H1 (cell line): ENCODE measurements around the gene OR51G1. TPM values are rescaled to one million over a fixed set of nuclear protein-coding genes. Genes with fewer than 3 reads are reported as not detected.

ENCODE experiments used
- CTCF ChIA-PET: fragments of 300-600 bp; sonication (Branson Sonifier 250); formaldehyde crosslinking; loops from one replicate; lab custom pipeline; 2021; ENCODE audit not compliant: partially characterized antibody; lab: Charles Lee
- POLR2A ChIA-PET: fragments of 300-600 bp; sonication (Branson Sonifier 250); formaldehyde crosslinking; loops from one replicate; lab custom pipeline; 2021; ENCODE audit warnings: inconsistent platforms; ENCODE audit not compliant: partially characterized antibody; lab: Charles Lee
- DNase-seq, 2 experiments: peaks; one replicate each; pipeline versions ENCODE4 v3.0.0 to v3.0.0-alpha.2; 2010 to 2022; ENCODE audit warnings: low spot score in 2 of 2, low read depth in 1 of 2, mixed read lengths in 1 of 2
- FAIRE-seq: peaks from 2 replicates; lab custom pipeline; 2011; peaks lifted over from hg19 to GRCh38; lab: Jason Lieb, UNC
- H2AFZ ChIP-seq: 2 replicates; pipeline ENCODE4 v1.8.1; 2012; ENCODE audit warnings: low read length, inconsistent platforms
- H2AK5ac ChIP-seq: 2 replicates; pipeline ENCODE4 v1.6.1; 2013; ENCODE audit warnings: low read depth, low read length
- H2BK120ac ChIP-seq: replicated peaks from 2 replicates; pipeline ENCODE3; 2013; ENCODE audit warnings: low read depth, low read length, inconsistent platforms
- H2BK12ac ChIP-seq: 2 replicates; pipeline ENCODE4 v1.6.1; 2013; ENCODE audit warnings: low read depth, low read length
- H2BK15ac ChIP-seq: 2 replicates; pipeline ENCODE4 v1.6.1; 2013; ENCODE audit warnings: low read length
- H2BK20ac ChIP-seq: 2 replicates; pipeline ENCODE4 v1.6.1; 2013; ENCODE audit warnings: low read length
- H2BK5ac ChIP-seq: 2 replicates; pipeline ENCODE4 v1.6.1; 2013; ENCODE audit warnings: low read depth, low read length
- H3K14ac ChIP-seq: 2 replicates; pipeline ENCODE4 v1.6.1; 2013; ENCODE audit warnings: inconsistent platforms; ENCODE audit not compliant: insufficient read length
- H3K18ac ChIP-seq: 2 replicates; pipeline ENCODE4 v1.6.1; 2013; ENCODE audit warnings: low read length; ENCODE audit errors: extremely low read depth
- H3K23ac ChIP-seq: 2 replicates; pipeline ENCODE4 v1.6.1; 2013; ENCODE audit warnings: inconsistent platforms; ENCODE audit not compliant: insufficient read length
- H3K23me2 ChIP-seq: 2 replicates; pipeline ENCODE4 v1.6.1; 2013; ENCODE audit warnings: low read depth, low read length
- H3K27ac ChIP-seq: 2 replicates; pipeline ENCODE4 v1.6.1; 2011; ENCODE audit warnings: low read depth, low read length, inconsistent platforms
- H3K27me3 ChIP-seq, 4 experiments: replicated peaks in 1 of 4; 1 replicate in 1 of 4; 2 replicates in 3 of 4; pipeline versions ENCODE4 v1.6.1 to v1.8.1; 2011 to 2013; ENCODE audit warnings: low read length in 3 of 4, mild to moderate bottlenecking in 3 of 4, inconsistent platforms in 2 of 4, mixed read lengths in 2 of 4, moderate library complexity in 1 of 4; ENCODE audit not compliant: control insufficient read depth in 3 of 4, insufficient read depth in 3 of 4; ENCODE audit errors: extremely low read depth in 1 of 4
- H3K36me3 ChIP-seq, 4 experiments: 2 replicates each; pipeline versions ENCODE4 v1.6.1 to v1.8.1; 2011 to 2013; ENCODE audit warnings: mild to moderate bottlenecking in 4 of 4, low read length in 3 of 4, moderate library complexity in 2 of 4, control low read depth in 1 of 4, inconsistent platforms in 1 of 4; ENCODE audit not compliant: insufficient read depth in 4 of 4, control insufficient read depth in 2 of 4
- H3K4ac ChIP-seq: replicated peaks from 2 replicates; pipeline ENCODE3; 2013; ENCODE audit warnings: low read length, low read depth, mixed read lengths, inconsistent platforms; ENCODE audit not compliant: insufficient read length
- H3K4me1 ChIP-seq, 4 experiments: replicated peaks in 1 of 4; 1 replicate in 1 of 4; 2 replicates in 3 of 4; pipeline versions ENCODE4 v1.6.1 to v1.8.1; 2011 to 2013; ENCODE audit warnings: low read length in 3 of 4, inconsistent platforms in 2 of 4, mixed read lengths in 1 of 4; ENCODE audit not compliant: insufficient read depth in 4 of 4, control insufficient read depth in 3 of 4
- H3K4me2 ChIP-seq, 2 experiments: 2 replicates each; pipeline versions ENCODE4 v1.6.1 to v1.8.1; 2011 to 2013; ENCODE audit warnings: low read depth in 2 of 2, low read length in 2 of 2, control low read depth in 1 of 2, inconsistent platforms in 1 of 2, mild to moderate bottlenecking in 1 of 2; ENCODE audit not compliant: insufficient read depth in 1 of 2
- H3K4me3 ChIP-seq, 4 experiments: fragments of 200-600, 300-600 bp in 1 of 4; sonication (generic), shearing (Covaris generic), sonication (Bioruptor Twin) in 1 of 4; 2 replicates each; pipeline versions ENCODE4 v1.5.1 to v1.8.1; 2011 to 2016; ENCODE audit warnings: low read length in 4 of 4, low read depth in 3 of 4, control low read depth in 2 of 4, inconsistent platforms in 2 of 4, mild to moderate bottlenecking in 2 of 4, mixed read lengths in 1 of 4, moderate library complexity in 1 of 4; ENCODE audit not compliant: insufficient read depth in 2 of 4; ENCODE audit errors: extremely low read depth in 1 of 4
- H3K56ac ChIP-seq: replicated peaks from 2 replicates; pipeline ENCODE3; 2013; ENCODE audit warnings: low read depth, mild to moderate bottlenecking, mixed read lengths, low read length, inconsistent platforms; ENCODE audit not compliant: insufficient read length
- H3K79me1 ChIP-seq: 2 replicates; pipeline ENCODE4 v1.6.1; 2013; ENCODE audit warnings: low read depth, low read length, control low read depth
- H3K79me2 ChIP-seq, 2 experiments: 2 replicates each; pipeline versions ENCODE4 v1.6.1 to v1.8.1; 2012 to 2013; ENCODE audit warnings: low read length in 2 of 2, mild to moderate bottlenecking in 2 of 2, inconsistent platforms in 1 of 2; ENCODE audit not compliant: insufficient read depth in 2 of 2, control insufficient read depth in 1 of 2
- H3K9ac ChIP-seq, 4 experiments: replicated peaks in 1 of 4; 1 replicate in 1 of 4; 2 replicates in 3 of 4; pipeline versions ENCODE4 v1.6.1 to v1.8.1; 2011 to 2013; ENCODE audit warnings: low read depth in 3 of 4, low read length in 3 of 4, control low read depth in 2 of 4, mild to moderate bottlenecking in 2 of 4, moderate library complexity in 2 of 4, inconsistent platforms in 1 of 4; ENCODE audit errors: extremely low read depth in 1 of 4
- H3K9me3 ChIP-seq, 2 experiments: 2 replicates each; pipeline versions ENCODE4 v1.6.1 to v1.8.1; 2012 to 2013; ENCODE audit warnings: mild to moderate bottlenecking in 2 of 2, moderate library complexity in 2 of 2, control low read depth in 1 of 2, inconsistent platforms in 1 of 2, low read depth in 1 of 2, low read length in 1 of 2, mixed read lengths in 1 of 2; ENCODE audit not compliant: insufficient read depth in 2 of 2
- H4K20me1 ChIP-seq, 2 experiments: replicated peaks in 1 of 2; 2 replicates each; pipeline versions ENCODE3 to v1.8.1; 2011 to 2013; ENCODE audit warnings: inconsistent platforms in 2 of 2, low read length in 2 of 2, mild to moderate bottlenecking in 1 of 2; ENCODE audit not compliant: insufficient read depth in 2 of 2, control insufficient read depth in 1 of 2
- H4K5ac ChIP-seq: 2 replicates; pipeline ENCODE4 v1.6.1; 2013; ENCODE audit warnings: low read length, low read depth, mixed read lengths, inconsistent platforms; ENCODE audit not compliant: insufficient read length
- H4K8ac ChIP-seq: 2 replicates; pipeline ENCODE4 v1.8.0; 2013; ENCODE audit warnings: mild to moderate bottlenecking, moderate library complexity, low read length, inconsistent platforms; ENCODE audit not compliant: insufficient read depth; ENCODE audit errors: extremely low read depth
- H4K91ac ChIP-seq: replicated peaks from 2 replicates; pipeline ENCODE3; 2013; ENCODE audit warnings: low read length, mixed read lengths, inconsistent platforms; ENCODE audit not compliant: insufficient read length
- CREB1 ChIP-seq: IDR thresholded peaks from 2 replicates; pipeline ENCODE4 v1.6.1; 2012; ENCODE audit warnings: inconsistent platforms
- EGR1 ChIP-seq: IDR thresholded peaks from 2 replicates; pipeline ENCODE4 v1.6.1; 2011; ENCODE audit warnings: low read depth, low read length, borderline replicate concordance
- JUN ChIP-seq: IDR thresholded peaks from 2 replicates; pipeline ENCODE4 v1.6.1; 2011; ENCODE audit warnings: low read depth, mild to moderate bottlenecking, improper control_type of control experiment, low read length
- KDM5A ChIP-seq: fragments of 200-600 bp; IDR thresholded peaks from 2 replicates; pipeline ENCODE4 v1.7.1; 2012; ENCODE audit warnings: mild to moderate bottlenecking, low read length, inconsistent platforms, mixed read lengths
- NRF1 ChIP-seq: IDR thresholded peaks from 2 replicates; pipeline ENCODE4 v1.6.1; 2011; ENCODE audit warnings: mild to moderate bottlenecking, low read depth, low read length, improper control_type of control experiment
- TCF12 ChIP-seq: IDR thresholded peaks from 2 replicates; pipeline ENCODE4 v1.6.1; 2011; ENCODE audit warnings: low read depth, mild to moderate bottlenecking, low read length
- polyA plus RNA-seq, 7 experiments: library from polyadenylated mRNA; depleted of rRNA in 3 of 7; stranded (reverse) in 5 of 7; unstranded in 2 of 7; fragments of >200 nt in 5 of 7; fragments of 200-250 nt in 2 of 7; gene quantifications; 1 replicate in 5 of 7; 2 replicates in 1 of 7; 4 replicates in 1 of 7; pipeline versions ENCODE4 v1.2.1 to v1.2.3, GENCODE V29; 2011 to 2013; ENCODE audit warnings: missing spikeins in 2 of 7, mixed read lengths in 2 of 7
- total RNA-seq: library from RNA; stranded (reverse); fragmentation: NEBNext Ultra II Directional; extraction: Animal tissue kit (Norgen Biotek cat#: 25700); gene quantifications from 2 replicates; pipeline ENCODE4 v1.2.1, GENCODE V29; 2021

The OR51G1 gene
- total and polyA plus RNA-seq, 2 of the 8 experiments (the other 6 are each of a cell fraction or from before 2014, with no cell fraction given): not detected

GRCh38 chr11:4926608-4927007, 2.5 kb upstream of the OR51G1 start:
- peaks cover 0 to 1% of the 10 kb centered on the region in 2 experiments for H4K20me1 ChIP-seq
- TF ChIP-seq EGR1: no peak
- TF ChIP-seq CREB1: no peak
- TF ChIP-seq JUN: no peak
- no peak for TF ChIP-seq NRF1
- TF ChIP-seq TCF12: no peak
- TF ChIP-seq KDM5A: no peak
- no peak overlapping the region for H4K8ac ChIP-seq
- H2AFZ ChIP-seq: no peak overlapping the region
- ChIA-PET POLR2A (no interaction called here), CTCF (interaction anchor here (0.9 to 1.1 kb wide), 2 partner anchors 25 to 300 kb away, joined by 3 to 4 read pairs; no protein-coding TSS in a partner anchor)
- H2BK120ac ChIP-seq: no peak overlapping the region
- H3K4me1 ChIP-seq: no peaks in the 10 kb centered on the region
- H3K23me2 ChIP-seq: no peaks in the 10 kb centered on the region
- no peak overlapping the region for H2AK5ac ChIP-seq
- no peak overlapping the region for H4K5ac ChIP-seq
- no peak overlapping the region for H2BK5ac ChIP-seq
- H3K79me1 ChIP-seq: no peaks in the 10 kb centered on the region
- H3K4me3 ChIP-seq: no peak overlapping the region
- no peak overlapping the region for H3K56ac ChIP-seq
- H3K9me3 ChIP-seq: no peaks in the 10 kb centered on the region
- H3K4ac ChIP-seq: no peak overlapping the region
- no peak overlapping the region for H3K4me2 ChIP-seq
- no peak overlapping the region for H2BK15ac ChIP-seq
- no peak overlapping the region for H2BK20ac ChIP-seq
- no peak overlapping the region for H4K91ac ChIP-seq
- H3K18ac ChIP-seq: no peak overlapping the region
- H3K27me3 ChIP-seq: no peaks in the 10 kb centered on the region
- H3K23ac ChIP-seq: no peak overlapping the region
- DNase-seq (no peak), FAIRE-seq (no peak)
- H3K27ac ChIP-seq: no peak overlapping the region
- H3K9ac ChIP-seq: no peak overlapping the region
- H3K14ac ChIP-seq: no peak overlapping the region
- no peaks in the 10 kb centered on the region for H3K36me3 ChIP-seq
- H2BK12ac ChIP-seq: no peak overlapping the region
- no peaks in the 10 kb centered on the region for H3K79me2 ChIP-seq
